Measurements from ENCODE around the gene HTR5A.

DNA sequence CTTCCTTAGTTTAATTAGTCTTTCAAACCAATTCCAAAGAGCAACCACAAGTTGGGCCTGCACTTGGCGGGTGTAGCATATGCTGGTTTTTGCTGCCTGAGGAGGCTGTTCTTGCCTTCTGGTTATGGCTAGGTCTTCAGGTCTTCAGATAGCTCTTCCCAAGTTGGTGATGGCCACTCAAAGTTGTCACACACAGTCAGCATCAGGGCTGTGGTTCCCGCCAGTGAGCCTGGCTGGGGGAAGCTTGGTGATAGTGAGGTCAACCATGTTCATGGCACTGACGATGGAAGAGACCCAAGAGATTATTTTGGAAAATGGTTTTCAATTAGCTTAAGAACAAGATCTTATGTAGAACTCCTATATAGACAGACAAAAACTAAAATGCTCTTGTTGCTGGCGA is 18.8 kb upstream of the HTR5A start:
- TF ChIP-seq POLR2AphosphoS5 (IDR thresholded peaks at IDR 0.05; ENCODE audit: low read depth, low read length): no peak
- TF ChIP-seq POLR2A (IDR thresholded peaks at IDR 0.05; ENCODE audit: low read depth, low read length): no peak
- TF ChIP-seq POU2F2 (IDR thresholded peaks at IDR 0.05; ENCODE audit: low read depth, low read length): no peak
- TF ChIP-seq TAF1 (IDR thresholded peaks at IDR 0.05; ENCODE audit: low read depth, low read length): no peak
- TF ChIP-seq SPI1 (IDR thresholded peaks at IDR 0.05; ENCODE audit: low read depth, low read length): no peak
